GM19193 (cell line): Measurements from ENCODE around the gene DGKD.

Experiments
- POLR2A ChIP-seq: IDR thresholded peaks from 4 replicates; pipeline ENCODE4 v1.6.1; 2011; ENCODE audit not compliant: insufficient read depth, insufficient read length; ENCODE audit errors: extremely low read depth

The DGKD gene

DNA sequence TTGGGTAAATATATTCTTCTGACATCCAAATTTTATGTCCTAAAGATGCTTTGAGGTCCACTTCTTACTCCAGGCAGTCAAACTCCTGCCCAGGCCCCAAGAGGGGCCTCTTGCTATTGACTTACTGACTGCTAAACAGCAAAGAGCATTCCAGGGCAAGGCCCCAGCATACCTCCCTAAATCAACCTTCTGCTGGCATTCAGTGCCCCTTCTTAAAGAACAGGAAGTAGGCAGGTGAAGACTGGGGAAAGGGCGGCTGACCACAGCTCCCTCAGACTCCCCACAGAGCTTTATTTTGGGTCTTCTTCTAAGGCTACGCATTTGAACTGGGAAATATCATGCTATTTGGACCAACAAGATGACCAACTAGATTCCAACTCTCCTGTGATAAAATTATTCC, 143.4 kb downstream of the DGKD start:
- TF ChIP-seq POLR2A: no peak

DNA sequence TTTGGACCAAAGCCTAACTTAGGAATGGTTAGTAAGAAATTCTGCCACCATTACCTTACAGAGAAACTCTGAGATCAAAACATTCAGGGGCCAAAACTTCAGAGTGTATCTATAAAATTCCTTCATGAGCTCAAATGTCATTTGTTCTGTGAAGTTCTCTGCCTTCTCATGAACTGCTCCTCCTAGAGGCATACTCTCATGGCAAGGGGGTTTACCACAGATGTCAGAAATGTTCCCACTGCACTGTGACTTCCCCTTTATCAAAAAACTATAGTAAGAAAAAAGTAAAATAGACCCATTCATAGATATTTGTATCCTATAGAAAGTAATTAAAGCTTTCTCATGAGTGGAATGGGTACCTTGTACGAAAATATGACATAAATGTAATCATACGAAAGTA, 143.8 kb downstream of the DGKD start:
- TF ChIP-seq POLR2A: no peak

DNA sequence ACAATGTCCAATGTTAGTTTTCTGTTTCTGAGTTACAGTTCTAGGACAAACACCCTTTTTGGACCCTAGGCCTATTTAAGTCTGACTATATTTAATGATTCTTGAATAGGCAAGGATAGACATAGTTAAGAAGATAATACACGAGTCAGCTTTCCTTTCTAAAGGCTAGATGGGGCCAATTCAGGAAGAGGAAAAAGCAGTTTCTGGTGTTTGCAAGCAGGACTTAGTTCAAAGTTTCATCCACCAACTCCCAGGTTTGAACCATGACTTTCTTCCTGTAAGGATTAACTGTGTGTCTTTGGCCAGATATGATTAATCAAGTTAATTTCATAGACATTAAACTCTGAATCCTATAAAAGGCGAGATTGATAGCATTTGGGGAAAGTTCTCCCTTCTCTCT, 145.6 kb downstream of the DGKD start:
- TF ChIP-seq POLR2A: no peak

DNA sequence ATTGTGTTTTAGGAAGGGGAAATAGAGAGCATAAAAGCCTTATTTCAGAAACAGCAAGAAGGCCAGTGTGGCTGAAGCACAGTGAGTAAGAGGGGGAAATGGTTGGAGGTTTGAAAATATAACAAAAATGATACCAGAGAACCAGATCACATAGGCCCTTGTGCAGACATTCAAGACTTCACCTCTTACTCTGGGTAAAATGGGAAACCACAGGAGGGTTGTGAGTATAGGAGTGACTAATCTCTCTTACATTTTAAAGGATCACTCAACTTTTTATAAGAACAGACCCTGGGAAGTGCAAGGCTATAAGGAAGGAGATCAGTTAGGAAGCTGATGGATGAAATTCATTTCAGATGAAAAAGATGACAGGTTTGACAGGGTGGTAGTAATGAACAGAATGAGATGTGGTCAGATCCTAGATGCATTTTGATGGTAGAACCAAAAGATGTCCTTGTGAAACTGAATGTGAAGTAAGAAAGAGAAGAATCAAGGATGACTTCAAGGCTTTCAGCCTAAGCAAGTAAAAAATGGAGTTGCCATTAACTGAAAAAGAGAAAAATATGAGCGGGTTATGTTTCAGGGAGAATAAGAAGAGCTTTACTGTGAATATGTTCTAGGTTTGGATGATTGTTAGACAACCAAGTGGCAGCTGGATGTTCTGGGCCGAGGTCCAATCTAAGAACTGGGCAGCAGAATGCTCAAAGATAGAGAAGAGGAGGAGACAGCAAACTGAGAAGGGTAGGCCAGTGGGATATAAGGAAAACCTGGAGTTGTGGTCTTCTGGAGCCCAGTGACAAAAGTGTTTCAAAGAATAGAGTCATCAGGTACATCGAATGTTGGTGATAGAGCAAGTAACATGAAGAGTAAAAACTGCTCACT, 147.1 kb downstream of the DGKD start:
- no peak for TF ChIP-seq POLR2A

DNA sequence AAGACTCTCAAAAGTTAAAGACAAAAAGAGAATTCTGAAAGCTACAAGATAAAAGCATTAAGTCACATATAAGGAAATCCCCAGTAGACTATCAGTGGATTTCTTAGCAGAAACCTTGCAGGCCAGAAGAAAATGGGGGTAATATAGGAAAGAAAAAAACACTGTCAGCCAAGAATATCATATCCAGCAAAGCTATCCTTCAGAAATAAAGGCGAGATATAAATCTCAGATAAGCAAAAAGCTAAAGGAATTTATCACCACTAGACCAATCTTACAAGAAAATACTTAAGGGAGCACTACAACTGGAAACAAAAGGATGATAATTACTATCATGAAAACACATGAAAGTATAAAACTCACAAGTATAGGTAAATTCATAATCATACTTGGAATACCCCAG, 149.2 kb downstream of the DGKD start:
- no peak for TF ChIP-seq POLR2A

DNA sequence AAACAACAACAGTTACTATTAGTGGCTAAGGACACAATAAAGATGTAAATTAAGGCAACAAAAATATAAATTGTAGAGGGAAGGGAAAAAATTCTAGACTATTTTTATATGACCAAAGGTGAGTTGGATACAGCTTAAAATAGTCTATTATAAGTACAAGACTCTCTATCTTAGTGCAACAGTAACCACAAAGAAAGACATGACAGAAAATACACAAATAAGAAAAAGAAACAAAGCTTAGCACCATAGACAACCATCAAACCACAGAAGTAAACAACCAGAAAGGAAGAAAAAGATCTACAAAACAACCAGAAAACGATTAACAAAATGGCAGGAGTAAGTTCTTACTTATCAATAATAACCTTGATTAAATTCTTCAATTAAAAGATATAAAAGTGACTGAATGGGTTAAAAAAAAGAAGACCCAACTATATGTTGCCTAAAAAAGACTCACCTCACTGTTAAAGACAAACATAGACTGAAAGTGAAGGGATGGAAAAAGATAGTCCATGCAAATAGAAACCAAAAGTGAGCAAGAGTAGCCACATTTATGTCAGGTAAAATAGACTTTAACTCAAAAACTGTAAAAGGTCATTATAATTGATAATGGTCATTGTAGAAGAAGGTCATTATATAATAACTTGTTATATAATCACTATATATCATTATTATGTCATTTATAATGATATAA, 149.8 kb downstream of the DGKD start:
- no peak for TF ChIP-seq POLR2A

DNA sequence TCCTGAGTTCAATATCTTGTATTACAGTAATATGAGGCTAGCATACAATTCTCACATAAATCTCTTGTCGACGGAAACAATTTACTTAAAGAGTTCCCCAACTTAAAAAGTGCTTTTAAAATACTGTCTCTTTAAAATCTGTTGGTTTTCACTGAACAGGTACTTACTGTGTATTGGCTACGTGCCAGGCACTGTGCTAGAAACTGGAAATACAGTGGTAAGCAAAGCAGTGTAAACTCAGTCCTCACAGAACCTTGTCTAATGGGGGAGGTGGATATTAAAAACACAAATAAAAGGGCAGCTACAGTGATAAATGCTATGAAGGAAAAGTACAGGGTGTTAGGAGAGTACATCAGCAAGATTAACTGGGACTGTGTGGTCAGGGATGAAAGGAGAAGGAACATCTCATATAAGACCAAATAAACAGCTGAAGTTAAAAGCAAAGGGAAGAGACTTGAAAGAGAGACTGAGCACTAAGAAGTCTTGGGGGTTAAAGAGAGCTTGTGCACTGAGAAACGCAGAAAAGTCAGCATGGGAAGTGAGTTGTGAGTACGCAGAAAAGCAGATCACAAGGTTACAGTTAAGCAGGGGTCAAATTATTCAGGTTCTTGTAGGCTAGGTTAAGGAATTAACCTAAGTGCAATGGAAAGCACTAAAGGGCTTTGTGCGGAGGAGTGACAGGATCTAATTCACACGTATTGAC, 159.8 kb downstream of the DGKD start:
- no peak for TF ChIP-seq POLR2A

DNA sequence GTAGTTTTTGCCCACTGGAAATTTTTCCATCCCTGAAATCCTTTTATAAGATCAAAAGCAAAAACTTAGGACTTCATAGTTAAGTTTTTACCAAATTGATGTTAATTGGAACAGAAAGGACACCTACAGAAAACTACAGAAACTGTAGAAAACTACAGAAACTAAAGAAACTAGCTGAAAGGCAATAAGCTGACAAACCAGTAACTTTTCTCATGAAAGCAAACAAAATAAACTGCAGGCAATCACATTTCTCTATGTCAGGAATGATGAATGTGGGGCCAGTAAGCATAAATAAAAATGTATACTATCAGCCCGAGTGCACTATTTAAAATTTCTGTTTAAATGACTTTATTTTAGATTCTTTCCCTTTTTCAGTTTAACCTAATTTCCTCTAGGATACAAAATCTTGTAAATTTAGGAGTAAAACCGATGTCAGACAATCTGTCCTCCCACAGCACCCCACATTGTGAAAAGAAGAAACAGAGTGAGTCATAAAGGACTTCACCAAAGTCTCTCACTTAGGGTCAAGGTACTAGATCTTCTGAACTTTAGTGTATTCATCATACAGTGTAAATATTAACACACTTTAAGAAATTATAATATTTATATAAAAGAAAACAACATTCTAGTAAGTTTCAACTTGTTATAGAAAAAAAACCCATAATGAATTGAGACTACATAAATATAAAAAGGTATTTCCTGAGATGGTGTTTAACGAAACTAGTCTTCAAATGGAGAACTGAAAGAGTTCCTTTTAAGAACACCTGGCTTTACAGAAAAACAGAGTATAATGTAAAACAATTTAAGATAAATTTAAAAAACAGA, 165.7 kb downstream of the DGKD start:
- no peak for TF ChIP-seq POLR2A
